Left ventricle myocardium inferior (tissue), 1 donor: Measurements from ENCODE around the gene PNKD. TPM values are rescaled to one million over a fixed set of nuclear protein-coding genes. Genes with fewer than 3 reads are reported as not detected.

ENCODE experiments used
- DNase-seq: peaks from one replicate; pipeline ENCODE4 v3.0.0-alpha.2; 2020
- H3K27ac ChIP-seq: fragments of 200-600 bp; replicated peaks from 2 replicates; pipeline ENCODE4 v1.8.0; 2021
- H3K27me3 ChIP-seq: fragments of 200-600 bp; 2 replicates; pipeline ENCODE4 v1.8.0; 2021; ENCODE audit warnings: low read depth
- H3K36me3 ChIP-seq: fragments of 200-600 bp; 2 replicates; pipeline ENCODE4 v1.8.0; 2021
- H3K4me1 ChIP-seq: fragments of 200-600 bp; 2 replicates; pipeline ENCODE4 v1.8.0; 2021
- H3K4me3 ChIP-seq: fragments of 200-600 bp; 2 replicates; pipeline ENCODE4 v1.8.0; 2021; ENCODE audit warnings: mild to moderate bottlenecking, moderate library complexity
- H3K9me3 ChIP-seq: fragments of 200-600 bp; replicated peaks from 2 replicates; pipeline ENCODE4 v1.8.0; 2021
- intact Hi-C: fragments of 100-400 bp; cut with micrococcal nuclease; formaldehyde crosslinking; loops from one replicate; pipeline ENCODE4 v1.11.0; 2022
- total RNA-seq: library from RNA; stranded (reverse); fragmentation: NEBNext Ultra II Directional; extraction: Animal tissue kit (Norgen Biotek cat#: 25700); gene quantifications from one replicate; pipeline ENCODE4 v1.2.1, GENCODE V29; 2021
- TF ChIP-seq, protein P1 (sequence below): fragments of 200-600 bp; IDR thresholded peaks from 2 replicates; pipeline ENCODE4 v1.8.0; 2021; ENCODE audit warnings: antibody characterized with exemption, mild to moderate bottlenecking, borderline replicate concordance
- donor health status: DM: no; HTN: yes; CAD: no; lungs with severe emphysema.

The PNKD gene
- total RNA-seq, 1 donor from 2014 or later = 75.4 TPM

DNA sequence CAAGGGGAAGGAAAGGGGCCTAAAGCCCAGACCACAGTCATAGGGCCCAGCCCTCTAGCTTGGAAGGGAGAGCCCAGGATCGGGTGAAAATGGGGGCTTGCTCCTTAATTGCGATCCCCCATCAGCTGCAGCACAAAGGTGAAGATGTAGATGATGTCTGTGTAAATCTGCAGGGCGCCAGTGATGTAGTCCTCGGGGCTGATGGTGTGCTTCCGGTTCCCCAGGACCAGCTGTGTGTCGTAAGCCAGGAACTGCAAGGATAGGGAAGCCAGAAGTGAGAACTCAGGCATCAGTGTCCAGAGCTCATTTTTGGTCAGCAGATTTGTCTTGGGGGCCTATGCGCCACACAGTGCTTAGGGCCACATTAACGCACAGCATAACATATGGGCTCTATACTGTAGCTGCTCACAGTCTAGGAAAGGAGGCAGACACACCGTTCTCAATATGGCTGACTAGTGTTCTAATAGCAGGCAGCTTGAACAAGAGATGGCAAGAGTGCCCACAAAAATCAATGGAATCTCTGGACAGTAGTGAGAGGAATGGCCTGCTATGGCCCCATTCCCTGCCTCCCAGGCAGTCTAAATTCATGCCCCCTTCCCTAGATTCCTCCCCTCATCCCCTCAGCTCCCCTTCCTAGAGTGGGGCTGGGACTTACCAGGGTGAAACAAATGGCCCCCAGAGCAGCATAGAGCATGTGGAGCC is 5.2 kb downstream of the PNKD start:
- Histone ChIP-seq H3K36me3 (peaks cover 73% of the 10 kb centered on the region), H3K4me3 (no peak overlapping the region), H3K27ac (peak overlapping the region; percentile 88), H3K4me1 (peaks cover 67% of the 10 kb centered on the region), H3K9me3 (no peaks in the 10 kb centered on the region), H3K27me3 (no peaks in the 10 kb centered on the region)
- intact Hi-C loops = no loop called here
- DNase-seq = no peak
- TF ChIP-seq, protein P1, sequence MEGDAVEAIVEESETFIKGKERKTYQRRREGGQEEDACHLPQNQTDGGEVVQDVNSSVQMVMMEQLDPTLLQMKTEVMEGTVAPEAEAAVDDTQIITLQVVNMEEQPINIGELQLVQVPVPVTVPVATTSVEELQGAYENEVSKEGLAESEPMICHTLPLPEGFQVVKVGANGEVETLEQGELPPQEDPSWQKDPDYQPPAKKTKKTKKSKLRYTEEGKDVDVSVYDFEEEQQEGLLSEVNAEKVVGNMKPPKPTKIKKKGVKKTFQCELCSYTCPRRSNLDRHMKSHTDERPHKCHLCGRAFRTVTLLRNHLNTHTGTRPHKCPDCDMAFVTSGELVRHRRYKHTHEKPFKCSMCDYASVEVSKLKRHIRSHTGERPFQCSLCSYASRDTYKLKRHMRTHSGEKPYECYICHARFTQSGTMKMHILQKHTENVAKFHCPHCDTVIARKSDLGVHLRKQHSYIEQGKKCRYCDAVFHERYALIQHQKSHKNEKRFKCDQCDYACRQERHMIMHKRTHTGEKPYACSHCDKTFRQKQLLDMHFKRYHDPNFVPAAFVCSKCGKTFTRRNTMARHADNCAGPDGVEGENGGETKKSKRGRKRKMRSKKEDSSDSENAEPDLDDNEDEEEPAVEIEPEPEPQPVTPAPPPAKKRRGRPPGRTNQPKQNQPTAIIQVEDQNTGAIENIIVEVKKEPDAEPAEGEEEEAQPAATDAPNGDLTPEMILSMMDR = no peak

DNA sequence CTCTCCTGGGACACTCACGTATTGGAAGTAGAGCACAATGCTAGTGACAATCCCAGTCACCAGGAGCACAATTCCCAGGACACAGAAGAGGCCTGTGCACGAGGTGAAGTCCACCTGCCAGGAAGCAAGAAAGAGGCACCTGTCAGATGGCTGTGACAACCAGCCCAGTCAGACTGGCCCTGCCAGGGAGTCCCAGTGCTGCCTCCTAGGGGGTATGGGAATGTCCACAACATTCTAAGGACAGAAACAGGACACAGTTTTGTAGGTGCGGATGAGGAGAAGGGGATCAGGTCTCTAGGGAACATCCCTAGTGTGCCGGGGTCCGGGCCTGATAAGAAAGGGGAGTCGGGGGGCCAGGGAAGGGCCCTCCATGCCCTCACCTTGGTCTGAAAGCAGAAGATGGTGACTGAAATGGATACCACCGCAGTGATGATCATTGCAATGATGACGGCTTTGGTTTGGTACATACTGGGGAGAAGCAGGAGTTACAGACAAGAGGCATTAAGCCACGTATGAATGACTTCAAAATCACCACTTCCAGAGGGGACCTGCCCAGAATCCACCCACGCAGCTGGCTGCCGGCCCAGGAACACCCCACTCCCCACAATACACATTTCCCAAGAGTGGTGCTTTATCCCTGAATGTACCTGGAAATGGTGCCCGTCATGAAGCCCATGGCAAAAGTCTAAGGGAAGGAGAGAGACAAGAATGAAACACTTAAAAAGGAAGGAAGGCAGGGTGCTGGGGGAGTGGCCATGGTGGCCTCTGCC is 6.9 kb downstream of the PNKD start:
- Histone ChIP-seq H3K4me1 (peaks cover 66% of the 10 kb centered on the region), H3K4me3 (no peak overlapping the region), H3K9me3 (no peaks in the 10 kb centered on the region), H3K27ac (peak overlapping the region; percentile 27), H3K27me3 (no peaks in the 10 kb centered on the region), H3K36me3 (peaks cover 90% of the 10 kb centered on the region)
- no peak for DNase-seq
- TF ChIP-seq, protein P1 = no peak
- intact Hi-C loops = no loop called here

DNA sequence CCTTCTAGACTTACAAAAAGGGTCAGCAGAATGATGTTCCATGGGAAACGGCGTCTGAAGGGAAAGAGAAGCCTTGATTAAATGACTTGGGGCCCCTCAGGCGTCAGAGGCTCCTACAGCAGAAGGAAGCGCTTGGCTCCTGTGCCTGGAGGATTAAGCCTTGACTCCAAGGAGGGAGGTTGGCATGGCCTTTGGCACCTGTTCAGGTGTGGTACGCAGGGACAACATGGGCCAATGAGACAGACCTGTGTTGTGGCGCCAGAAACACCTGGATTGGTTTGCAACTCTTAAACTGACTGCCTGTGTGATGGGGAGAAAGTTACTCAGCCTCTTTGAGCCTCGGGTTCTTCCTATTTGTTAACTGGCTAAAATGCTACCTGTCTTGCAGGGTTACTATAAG is 7.6 kb downstream of the PNKD start:
- no peak overlapping the region for H3K4me3 ChIP-seq
- intact Hi-C loops = no loop called here
- H3K9me3 ChIP-seq = no peaks in the 10 kb centered on the region
- TF ChIP-seq, protein P1 = no peak
- H3K36me3 ChIP-seq = peaks cover 96% of the 10 kb centered on the region
- H3K27me3 ChIP-seq = no peaks in the 10 kb centered on the region
- H3K27ac ChIP-seq = no peak overlapping the region
- DNase-seq = no peak
- peaks cover 66% of the 10 kb centered on the region for H3K4me1 ChIP-seq

DNA sequence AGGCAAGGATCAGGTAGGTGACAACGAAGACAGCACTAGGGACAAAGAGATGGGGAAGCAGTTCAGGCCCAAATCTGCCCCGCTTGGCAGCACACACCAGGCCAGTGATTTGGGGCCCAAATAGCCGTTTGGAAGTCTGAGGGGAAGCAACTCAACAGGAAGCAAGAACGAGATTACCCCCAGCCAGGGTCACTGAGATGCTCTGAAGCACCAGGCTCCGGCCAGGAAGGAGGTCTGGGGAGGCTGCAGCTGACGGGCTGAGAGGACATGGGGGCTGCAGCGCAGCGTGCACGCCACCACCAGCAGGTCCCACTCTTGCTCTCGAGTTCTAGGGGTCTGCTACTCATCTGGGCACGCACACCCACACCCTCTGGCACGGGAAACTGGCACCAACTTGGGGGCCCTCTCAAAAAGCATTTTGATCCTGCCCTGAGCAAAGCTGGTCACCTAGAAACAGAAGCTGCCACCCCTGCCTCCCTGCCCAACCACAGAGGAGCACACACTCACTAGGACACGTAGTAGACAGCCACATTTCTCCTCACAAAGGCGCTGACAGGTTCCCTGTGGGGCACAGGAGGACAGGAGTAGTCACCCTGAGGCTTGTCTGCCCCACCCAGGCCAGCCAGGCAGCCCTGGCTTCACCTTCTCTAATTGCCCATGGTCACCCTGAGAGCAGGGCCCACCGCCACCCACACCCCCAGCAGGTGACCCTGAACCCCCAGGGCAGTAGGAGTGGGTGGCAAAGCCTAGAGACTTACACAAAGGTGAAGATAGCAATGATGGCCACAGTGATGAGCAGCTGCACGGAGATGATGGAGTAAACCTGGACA is 8.4 kb downstream of the PNKD start:
- Histone ChIP-seq H3K4me1 (peaks cover 66% of the 10 kb centered on the region), H3K36me3 (peaks cover 89% of the 10 kb centered on the region), H3K27ac (no peak overlapping the region), H3K27me3 (no peaks in the 10 kb centered on the region), H3K9me3 (no peaks in the 10 kb centered on the region), H3K4me3 (no peak overlapping the region)
- no peak for DNase-seq
- TF ChIP-seq, protein P1 = no peak
- intact Hi-C loops = no loop called here

DNA sequence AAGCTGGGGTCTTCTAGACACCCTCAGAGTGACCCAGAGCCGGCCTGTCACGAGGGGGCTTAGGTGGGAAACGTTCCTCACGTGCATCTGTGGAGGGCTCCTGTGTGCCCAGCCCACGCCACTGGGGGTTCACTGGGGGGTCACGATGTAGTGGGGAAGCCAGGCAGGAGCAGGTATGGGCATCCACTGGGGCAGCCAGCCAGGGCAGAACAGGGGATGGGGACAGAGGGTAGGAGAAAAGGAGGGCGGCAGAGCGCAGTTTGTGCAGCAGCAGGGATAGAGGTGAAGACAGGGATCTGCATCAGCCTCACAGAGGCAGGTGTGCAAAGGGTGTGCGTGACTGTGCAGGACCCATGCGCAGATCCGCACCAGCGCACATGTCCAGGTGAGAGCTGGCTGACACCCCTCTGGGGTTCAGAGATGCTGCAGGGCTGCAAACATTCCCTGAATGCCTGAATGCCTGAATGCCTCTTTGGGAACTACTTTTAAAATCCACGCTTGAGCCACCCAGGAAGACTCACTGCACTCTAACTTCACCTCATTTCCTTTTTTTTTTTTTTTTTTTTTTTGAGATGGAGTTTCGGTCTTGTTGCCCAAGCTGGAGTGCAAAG is 10.0 kb downstream of the PNKD start:
- Histone ChIP-seq H3K9me3 (no peaks in the 10 kb centered on the region), H3K27me3 (no peaks in the 10 kb centered on the region), H3K4me1 (peaks cover 66% of the 10 kb centered on the region), H3K27ac (no peak overlapping the region), H3K36me3 (peaks cover 73% of the 10 kb centered on the region), H3K4me3 (no peak overlapping the region)
- no peak for DNase-seq
- intact Hi-C loops = no loop called here
- TF ChIP-seq, protein P1 = no peak
